Hippocampal formation (tissue), 2 donors: ENCODE data around the gene STPG3.
A peak's percentile ranks its signal among the peaks of the same experiment; 100 is the strongest.

Source experiments
- DNase-seq, 2 donors: peaks; one replicate each; lab custom pipeline; 2025; lab: John Stamatoyannopoulos, UW

The STPG3 gene

DNA sequence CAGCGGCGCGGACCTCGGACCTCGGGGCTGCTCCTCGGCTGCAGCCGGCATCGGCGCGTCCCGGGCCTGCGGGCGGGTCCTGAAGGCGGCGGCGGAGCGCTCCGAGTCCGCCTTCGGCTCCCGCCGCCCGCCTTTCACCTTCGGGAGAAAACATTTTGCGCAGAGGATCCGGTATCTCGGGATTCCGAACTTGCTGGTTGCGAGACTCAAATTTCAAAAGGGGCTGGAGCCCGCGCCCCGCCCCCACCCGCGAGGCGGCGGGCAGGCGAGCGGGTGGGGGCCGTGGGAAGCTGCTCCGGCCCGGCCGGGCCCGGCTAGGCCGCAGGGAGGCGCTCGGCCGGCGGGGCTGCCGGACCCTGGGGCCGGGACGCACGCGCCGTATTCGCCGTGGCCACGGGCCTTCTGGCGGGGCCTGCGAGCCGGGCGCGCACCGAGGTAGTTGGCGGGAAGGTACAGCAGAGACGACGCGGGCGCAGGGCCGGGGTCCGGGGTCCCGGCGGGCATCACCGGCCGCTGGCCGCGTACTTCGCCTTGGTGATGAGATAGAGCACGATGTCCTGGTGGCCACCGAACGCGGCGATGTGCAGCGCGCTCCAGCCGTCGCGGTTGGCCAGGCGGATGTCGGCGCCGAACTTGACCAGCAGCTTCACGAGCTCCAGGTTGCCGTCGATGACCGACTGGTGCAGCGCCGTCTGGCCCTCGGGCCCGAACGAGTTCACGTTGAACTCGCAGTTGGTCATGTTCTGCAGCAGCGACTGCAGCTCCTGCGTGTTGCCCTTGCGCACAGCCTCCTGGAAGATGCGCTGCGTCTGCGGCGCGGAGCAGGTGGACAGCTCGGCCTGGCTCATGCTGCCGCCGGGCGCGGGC lies 50.2 kb downstream of the STPG3 start:
- DNase-seq: no peak

- peak; percentile 76 to 86 for DNase-seq
Measured at GRCh38 chr9:137302118-137302448, 51.0 kb downstream of the STPG3 start, which contains the start of gene NRARP. TSS of gene NRARP (minus strand) at chr9:137302271. CDS start at chr9:137301928, 343 bp downstream.

DNA sequence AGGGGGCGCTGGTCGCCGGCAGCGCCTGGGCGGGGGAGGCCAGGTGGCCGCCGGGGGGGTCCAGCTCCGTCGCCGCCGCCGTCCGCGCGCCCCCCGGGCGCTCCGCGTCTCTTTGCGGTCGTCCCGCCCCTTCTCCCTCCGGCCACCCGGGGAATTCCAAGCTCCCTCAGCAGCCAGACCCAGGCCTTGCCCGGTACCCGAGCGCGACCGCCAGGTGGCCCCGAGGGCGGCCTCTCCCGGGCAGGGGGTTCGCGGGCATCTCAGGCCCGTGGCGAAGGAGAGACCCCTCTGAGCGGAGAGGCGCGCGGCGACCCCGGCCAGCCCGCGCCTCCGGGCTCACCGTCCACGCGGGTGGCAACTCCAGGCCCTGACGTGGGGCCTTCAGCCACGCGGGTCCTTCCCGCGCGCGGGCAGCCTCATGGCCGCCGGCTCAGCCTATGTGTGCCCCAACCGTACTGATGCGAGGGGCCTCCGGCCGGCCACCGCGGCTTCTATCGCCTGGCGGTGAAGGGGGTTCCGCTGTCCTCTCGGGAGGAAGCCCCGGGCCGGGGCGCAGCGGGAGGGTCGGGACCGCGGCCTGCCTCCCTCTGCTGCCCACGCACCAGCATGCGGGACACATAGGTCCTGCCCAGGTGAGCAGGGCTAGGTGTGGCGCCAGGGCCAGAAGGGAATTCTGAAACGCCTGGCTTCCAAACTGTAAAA lies 51.5 kb downstream of the STPG3 start:
- DNase-seq: no peak
